AG04449 (cell line): ENCODE results near the gene ANTKMT.

Experiments used
- CTCF ChIA-PET: fragments of 350-600 bp; formaldehyde crosslinking; extraction: SDS; loops from one replicate; lab custom pipeline; 2021; ENCODE audit warnings: antibody characterized with exemption; lab: Yijun Ruan, JAX
- POLR2A ChIA-PET: fragments of 400-600, 350-600 bp; formaldehyde crosslinking; extraction: SDS; loops from one replicate; lab custom pipeline; 2020; ENCODE audit warnings: antibody characterized with exemption, inconsistent platforms; lab: Yijun Ruan, JAX
- DNase-seq: peaks from one replicate; pipeline ENCODE4 v3.0.0-alpha.2; 2010; ENCODE audit warnings: low read depth, low spot score
- H3K4me3 ChIP-seq: 2 replicates; pipeline ENCODE4 v1.5.1; 2011; ENCODE audit warnings: low read depth, mild to moderate bottlenecking, control low read depth, low read length
- TF ChIP-seq, protein P1 (sequence below): IDR thresholded peaks from one replicate; pipeline ENCODE4 v1.5.1; 2011; ENCODE audit warnings: mild to moderate bottlenecking, moderate library complexity, low read length, control low read depth, inconsistent platforms; ENCODE audit not compliant: insufficient read depth; ENCODE audit errors: missing control alignments

The ANTKMT gene

GRCh38 chr16:730666-731509 lies 9.9 kb downstream of the ANTKMT start:
- POLR2A ChIA-PET: interaction anchor here (0.6 to 1.9 kb wide), 2 partner anchors 9 to 10 kb away, joined by 3 to 7 read pairs; partner anchors contain the start of gene ANTKMT
- TF ChIP-seq, protein P1, sequence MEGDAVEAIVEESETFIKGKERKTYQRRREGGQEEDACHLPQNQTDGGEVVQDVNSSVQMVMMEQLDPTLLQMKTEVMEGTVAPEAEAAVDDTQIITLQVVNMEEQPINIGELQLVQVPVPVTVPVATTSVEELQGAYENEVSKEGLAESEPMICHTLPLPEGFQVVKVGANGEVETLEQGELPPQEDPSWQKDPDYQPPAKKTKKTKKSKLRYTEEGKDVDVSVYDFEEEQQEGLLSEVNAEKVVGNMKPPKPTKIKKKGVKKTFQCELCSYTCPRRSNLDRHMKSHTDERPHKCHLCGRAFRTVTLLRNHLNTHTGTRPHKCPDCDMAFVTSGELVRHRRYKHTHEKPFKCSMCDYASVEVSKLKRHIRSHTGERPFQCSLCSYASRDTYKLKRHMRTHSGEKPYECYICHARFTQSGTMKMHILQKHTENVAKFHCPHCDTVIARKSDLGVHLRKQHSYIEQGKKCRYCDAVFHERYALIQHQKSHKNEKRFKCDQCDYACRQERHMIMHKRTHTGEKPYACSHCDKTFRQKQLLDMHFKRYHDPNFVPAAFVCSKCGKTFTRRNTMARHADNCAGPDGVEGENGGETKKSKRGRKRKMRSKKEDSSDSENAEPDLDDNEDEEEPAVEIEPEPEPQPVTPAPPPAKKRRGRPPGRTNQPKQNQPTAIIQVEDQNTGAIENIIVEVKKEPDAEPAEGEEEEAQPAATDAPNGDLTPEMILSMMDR: no peak
- CTCF ChIA-PET: interaction anchor here (1.3 to 7.4 kb wide), 3 partner anchors 10 to 17 kb away, joined by 4 to 75 read pairs (median 48); partner anchors contain the start of genes CIAO3 and METRN
- H3K4me3 ChIP-seq: no peak overlapping the region
- DNase-seq: no peak

- no peak overlapping the region for H3K4me3 ChIP-seq
- POLR2A ChIA-PET: interaction anchor here (1.4 kb wide), 1 partner anchor 12 kb away, joined by 3 read pairs; no protein-coding TSS in a partner anchor
Observed at GRCh38 chr16:732332-732731, 11.4 kb downstream of the ANTKMT start.

DNA sequence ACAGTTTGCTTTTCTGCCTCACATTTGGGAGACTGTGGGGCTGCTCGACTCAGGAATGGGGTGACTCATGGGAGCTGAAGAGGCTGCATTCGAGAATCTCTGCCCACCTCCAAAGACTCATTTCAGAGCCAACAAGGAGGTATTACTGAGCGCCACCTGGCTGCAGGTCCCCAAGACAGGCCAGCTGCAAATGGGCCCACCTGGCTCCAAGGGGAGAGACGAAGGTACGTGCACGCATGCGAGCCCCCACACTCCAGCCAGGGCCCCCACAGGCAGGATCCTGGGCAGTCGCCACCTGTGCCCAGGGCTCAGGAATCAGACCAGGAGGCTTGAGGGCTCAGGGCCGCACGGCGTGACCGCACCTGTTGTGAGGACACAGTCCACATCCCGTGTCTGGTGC lies 12.0 kb downstream of the ANTKMT start:
- no peak for DNase-seq
- ChIA-PET CTCF (interaction anchor here (0.7 to 6.1 kb wide), 8 partner anchors 8 to 52 kb away, joined by 3 to 48 read pairs (median 3); partner anchors contain the start of genes ANTKMT and CIAO3), POLR2A (no interaction called here)
- no peak overlapping the region for H3K4me3 ChIP-seq
- TF ChIP-seq, protein P1: no peak

More at GRCh38 chr16:732332-732731, 11.4 kb downstream of the ANTKMT start:
- CTCF ChIA-PET: interaction anchor here (0.7 to 6.1 kb wide), 5 partner anchors 9 to 53 kb away, joined by 3 to 48 read pairs (median 3); partner anchors contain the start of genes ANTKMT and CIAO3
- DNase-seq: no peak
- TF ChIP-seq, protein P1: no peak

- ChIA-PET POLR2A (no interaction called here), CTCF (interaction anchor here (0.7 to 6.1 kb wide), 6 partner anchors 8 to 29 kb away, joined by 3 to 48 read pairs (median 3); partner anchors contain the start of gene CIAO3)
- H3K4me3 ChIP-seq: no peak overlapping the region
- DNase-seq: no peak
- TF ChIP-seq, protein P1: peak; percentile 58
Observed at GRCh38 chr16:733382-734207, 12.6 kb downstream of the ANTKMT start.

GRCh38 chr16:734208-734980 lies 13.4 kb downstream of the ANTKMT start:
- no peak overlapping the region for H3K4me3 ChIP-seq
- no peak for DNase-seq
- CTCF ChIA-PET: interaction anchor here (0.9 to 1.4 kb wide), 3 partner anchors 14 to 22 kb away, joined by 3 read pairs; no protein-coding TSS in a partner anchor
- POLR2A ChIA-PET: interaction anchor here (0.6 kb wide), 1 partner anchor 13 kb away, joined by 3 read pairs; the partner anchor contains the start of gene ANTKMT
- TF ChIP-seq, protein P1: no peak
